Iris pigment epithelial cell (primary cell): Measurements from ENCODE around the gene DNAH3.
"Not testable (repeated sequence)": the region's sequence is repeated elsewhere in the genome, so short reads cannot be mapped to it uniquely, and the experiment has no call there.

Experiments
- DNase-seq: peaks from one replicate; pipeline ENCODE4 v3.0.0-alpha.2; 2011; ENCODE audit warnings: low read depth

The DNAH3 gene, protein sequence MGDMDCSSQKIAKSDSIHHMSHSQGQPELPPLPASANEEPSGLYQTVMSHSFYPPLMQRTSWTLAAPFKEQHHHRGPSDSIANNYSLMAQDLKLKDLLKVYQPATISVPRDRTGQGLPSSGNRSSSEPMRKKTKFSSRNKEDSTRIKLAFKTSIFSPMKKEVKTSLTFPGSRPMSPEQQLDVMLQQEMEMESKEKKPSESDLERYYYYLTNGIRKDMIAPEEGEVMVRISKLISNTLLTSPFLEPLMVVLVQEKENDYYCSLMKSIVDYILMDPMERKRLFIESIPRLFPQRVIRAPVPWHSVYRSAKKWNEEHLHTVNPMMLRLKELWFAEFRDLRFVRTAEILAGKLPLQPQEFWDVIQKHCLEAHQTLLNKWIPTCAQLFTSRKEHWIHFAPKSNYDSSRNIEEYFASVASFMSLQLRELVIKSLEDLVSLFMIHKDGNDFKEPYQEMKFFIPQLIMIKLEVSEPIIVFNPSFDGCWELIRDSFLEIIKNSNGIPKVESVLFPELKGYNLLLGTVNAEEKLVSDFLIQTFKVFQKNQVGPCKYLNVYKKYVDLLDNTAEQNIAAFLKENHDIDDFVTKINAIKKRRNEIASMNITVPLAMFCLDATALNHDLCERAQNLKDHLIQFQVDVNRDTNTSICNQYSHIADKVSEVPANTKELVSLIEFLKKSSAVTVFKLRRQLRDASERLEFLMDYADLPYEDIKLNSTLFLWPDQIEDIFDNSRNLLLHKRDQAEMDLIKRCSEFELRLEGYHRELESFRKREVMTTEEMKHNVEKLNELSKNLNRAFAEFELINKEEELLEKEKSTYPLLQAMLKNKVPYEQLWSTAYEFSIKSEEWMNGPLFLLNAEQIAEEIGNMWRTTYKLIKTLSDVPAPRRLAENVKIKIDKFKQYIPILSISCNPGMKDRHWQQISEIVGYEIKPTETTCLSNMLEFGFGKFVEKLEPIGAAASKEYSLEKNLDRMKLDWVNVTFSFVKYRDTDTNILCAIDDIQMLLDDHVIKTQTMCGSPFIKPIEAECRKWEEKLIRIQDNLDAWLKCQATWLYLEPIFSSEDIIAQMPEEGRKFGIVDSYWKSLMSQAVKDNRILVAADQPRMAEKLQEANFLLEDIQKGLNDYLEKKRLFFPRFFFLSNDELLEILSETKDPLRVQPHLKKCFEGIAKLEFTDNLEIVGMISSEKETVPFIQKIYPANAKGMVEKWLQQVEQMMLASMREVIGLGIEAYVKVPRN (N-terminal part only)

DNA sequence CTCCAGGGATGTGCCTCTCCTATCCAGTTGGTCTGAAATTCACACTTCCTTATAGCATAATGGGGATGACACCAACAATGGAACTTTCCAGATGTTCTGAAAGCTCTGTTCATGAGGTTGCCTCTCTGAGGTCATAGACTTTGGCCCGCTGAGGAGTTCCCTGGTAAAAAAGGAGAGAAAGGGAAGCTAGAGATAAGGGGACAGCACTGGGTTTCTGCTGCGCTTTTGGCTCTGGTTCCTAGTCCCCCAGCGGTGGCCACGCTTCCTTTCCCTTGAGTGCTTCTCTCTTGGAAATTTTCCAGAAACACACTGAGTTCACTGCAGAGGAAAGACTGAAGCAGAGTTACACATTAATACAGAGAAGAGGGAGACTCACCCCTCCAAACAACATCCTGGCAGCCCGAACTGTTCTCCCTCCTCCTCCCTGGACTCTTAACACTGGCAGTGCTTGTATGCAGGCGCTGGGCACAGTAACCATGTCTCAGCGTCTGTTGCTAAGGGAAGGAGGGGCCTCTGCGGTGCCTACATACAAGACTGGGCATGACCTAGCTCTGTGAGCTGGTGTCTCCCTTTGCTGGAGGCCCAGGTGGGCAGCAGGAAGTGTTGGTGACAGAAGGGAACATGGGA lies at the start of gene DNAH3:
Gene DNAH3 (minus strand): TSS at position 472 of the 627 bp plus-strand sequence. CDS start 527 bp downstream, outside the sequence.
- no peak for DNase-seq

DNA sequence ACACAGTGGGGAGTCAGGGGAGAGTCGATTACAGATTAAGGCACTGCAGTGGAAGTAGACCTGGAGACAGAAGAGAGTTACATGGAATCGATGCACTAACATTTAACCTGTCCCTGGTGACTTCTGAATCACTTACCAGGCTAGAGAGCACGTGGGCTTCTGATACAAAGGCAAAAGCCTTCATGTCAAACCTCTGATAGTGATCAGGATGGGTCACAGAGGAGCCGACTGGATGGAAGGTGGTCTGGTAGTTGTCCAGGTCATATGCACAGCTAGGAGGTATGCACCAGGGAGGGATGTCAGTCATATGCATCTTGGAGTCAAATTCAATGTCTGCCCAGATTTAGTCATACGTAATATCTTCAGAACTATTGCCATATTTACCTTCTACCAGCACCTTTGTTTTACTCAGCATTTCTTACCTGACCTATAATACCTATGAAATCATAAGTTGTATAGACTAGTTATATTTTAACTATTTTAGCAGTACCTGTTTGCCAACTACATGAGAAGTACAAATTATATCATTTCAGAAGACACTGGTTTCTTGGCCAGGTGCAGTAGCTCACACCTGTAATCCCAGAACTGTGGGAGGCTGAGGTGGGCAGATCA lies 49.1 kb upstream of the DNAH3 start:
- DNase-seq, result no peak

DNA sequence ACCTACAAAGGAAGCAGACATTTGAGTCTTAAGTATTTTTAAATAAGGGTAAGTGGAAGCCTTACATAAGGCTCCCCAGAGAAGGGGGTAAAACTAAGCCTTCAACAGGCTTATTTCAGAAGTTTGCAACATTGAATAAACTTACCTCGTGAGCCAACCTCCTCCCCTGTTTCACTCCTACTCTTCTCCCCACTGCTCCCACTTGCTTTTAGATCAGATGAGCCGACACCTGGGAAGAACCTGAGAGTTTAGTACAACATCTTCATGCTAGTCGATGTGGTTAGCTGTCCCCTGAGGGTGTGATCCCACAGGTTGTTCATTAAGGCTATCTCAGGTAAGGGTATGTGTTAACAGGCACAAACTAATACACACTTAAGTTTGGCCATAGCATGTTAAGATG lies 47.0 kb upstream of the DNAH3 start:
- no peak for DNase-seq

DNA sequence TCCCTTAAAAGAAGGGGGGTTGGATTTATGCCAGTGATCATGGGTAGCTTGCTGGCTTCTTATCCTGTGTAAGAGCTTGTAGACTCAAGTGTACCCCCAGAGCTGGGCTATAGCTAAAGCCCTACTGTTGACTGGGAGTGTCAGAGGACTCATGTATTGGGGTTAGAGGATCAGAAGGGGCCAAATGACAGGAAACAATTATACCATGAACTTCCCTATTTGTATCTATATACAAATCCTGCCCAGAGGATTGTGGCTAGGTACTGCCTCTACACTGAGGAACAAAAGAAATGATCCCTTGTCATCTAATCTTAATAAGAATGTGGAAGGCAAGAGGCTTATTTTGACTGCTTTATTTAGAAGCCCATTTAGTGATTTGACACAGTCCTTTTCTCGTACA lies 46.5 kb upstream of the DNAH3 start:
- no peak for DNase-seq

DNA sequence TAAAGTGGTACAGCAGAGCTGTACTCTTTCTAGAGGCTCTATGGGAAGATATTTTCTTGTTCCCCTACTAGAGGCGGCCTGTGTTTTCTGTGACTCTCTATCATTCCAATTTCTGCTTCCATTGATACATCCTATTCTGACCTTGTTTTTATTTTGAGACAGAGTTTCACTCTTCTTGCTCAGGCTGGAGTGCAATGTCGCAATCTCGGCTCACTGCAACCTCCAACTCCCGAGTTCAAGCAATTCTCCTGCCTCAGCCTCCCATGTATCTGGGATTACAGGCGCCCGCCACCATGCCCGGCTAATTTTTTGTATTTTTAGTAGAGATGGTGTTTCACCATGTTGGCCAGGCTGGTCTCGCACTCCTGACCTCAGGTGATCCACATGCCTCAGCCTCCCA lies 44.7 kb upstream of the DNAH3 start:
- not testable (repeated sequence) for DNase-seq

DNA sequence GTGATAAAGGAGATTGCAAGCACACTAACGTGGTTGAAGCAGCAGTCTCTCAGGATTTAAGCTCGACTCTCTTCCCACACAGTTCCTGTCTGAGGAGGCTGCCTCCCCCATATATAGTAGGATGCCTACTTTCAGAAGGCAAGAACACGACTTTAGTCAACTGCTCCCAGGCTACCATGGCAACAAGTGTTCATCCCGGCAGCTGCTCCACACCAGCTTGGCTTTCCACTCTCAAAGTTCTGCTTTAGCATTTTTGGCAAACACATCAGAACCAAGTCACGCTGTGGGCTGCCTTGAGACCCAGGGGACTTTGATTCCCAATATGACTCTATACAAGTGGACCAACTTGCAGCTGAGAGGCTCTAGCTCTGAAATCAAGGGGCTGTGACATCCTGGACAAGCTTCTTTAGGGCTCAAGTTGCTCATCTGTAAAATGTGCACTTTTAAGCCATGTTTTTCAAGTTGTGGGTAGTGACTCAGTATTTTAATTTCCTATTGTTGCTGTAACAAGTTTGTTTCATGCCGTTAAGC lies 44.2 kb upstream of the DNAH3 start:
- peak; percentile 38 for DNase-seq

DNA sequence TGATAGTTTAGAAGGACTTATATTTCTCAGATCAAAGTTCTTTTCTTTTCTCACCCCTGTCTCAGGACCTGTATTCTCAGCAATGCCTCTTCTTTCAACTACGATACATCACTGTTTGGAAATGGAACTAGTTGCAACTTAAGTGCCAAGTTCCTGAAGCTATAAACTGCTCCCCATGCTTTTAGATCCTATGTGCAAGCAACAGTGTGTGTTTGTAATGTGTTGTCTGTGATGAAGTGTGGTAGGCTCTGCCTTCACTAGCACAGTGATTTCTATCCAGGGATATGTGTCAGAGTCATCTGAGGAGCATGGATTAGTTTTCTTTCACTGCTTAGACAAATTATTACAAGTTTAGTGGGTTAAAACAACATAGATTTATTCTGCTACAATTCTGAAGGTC lies 42.3 kb upstream of the DNAH3 start:
- no peak for DNase-seq

DNA sequence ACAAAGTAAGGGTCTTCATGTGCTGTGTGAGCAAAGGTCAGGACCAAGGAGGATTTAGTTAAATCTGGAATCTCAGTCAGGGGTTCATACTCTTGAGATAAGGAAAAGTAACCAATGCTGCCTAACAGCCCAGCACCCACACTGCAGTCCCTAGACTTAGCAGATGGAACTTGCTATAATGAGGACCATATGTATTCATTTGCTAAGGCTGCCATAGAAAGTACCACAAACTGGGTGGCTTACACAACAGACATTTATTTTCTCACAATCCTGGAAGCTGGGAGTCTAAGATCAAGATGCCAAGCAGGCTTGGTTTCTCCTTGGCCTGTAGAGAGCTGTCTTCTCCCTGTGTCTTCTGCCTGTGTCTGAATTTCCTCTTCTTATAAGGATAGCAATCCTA lies 40.0 kb upstream of the DNAH3 start:
- DNase-seq, result no peak

DNA sequence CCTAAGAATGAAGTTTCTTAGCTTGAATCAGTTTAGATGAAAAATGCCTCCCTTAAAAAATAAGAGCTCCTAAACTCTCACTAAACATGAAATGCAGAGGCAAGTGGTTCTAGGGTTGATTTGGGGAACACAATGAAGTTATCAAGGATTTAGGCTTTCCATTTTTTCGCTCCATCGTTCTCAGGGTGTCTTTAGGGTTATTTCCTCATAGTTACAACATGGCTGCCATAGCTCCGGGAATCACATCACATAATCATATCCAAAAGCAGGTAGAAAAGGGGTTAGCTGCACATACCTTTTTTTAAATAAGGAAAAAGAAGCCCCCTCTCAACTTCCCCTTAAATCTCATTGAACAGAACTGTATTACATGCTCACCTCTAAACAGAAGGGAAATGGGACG lies 39.4 kb upstream of the DNAH3 start:
- no peak for DNase-seq

DNA sequence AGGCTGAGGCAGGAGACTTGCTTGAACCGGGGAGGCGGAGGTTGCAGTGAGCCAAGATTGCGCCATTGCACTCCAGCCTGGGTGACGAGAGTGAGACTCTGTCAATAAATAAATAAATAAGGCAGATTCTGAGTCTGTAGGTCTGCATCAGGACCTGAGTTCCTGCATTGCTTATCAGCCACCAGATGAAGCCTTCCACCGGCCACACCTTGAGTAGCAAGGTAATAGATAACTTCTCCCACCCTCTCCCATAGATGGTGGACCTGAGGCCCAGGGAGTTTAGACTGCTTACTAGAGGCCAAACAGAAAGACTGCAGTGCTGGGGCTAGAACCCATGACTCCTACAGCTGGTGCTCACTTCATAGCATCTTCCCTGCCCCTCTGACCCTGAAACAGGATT lies 38.7 kb upstream of the DNAH3 start:
- no peak for DNase-seq

DNA sequence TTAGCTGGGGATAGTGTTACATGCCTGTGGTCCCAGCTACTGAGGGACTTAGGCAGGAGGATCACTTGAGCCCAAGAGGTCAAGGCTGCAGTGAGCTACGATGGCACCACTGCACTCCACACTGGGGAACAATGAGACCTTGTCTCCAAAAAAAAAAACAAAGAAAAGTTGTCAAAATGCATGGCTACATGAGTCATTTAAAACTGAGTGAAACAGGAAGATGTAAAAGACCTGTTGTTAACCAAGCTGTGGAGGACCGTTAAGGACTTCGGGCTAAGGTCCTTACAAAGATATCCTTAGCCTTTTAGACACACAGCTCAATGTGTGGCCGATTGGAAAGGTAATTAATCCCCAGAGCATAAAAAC lies 35.7 kb upstream of the DNAH3 start:
- DNase-seq, result no peak

DNA sequence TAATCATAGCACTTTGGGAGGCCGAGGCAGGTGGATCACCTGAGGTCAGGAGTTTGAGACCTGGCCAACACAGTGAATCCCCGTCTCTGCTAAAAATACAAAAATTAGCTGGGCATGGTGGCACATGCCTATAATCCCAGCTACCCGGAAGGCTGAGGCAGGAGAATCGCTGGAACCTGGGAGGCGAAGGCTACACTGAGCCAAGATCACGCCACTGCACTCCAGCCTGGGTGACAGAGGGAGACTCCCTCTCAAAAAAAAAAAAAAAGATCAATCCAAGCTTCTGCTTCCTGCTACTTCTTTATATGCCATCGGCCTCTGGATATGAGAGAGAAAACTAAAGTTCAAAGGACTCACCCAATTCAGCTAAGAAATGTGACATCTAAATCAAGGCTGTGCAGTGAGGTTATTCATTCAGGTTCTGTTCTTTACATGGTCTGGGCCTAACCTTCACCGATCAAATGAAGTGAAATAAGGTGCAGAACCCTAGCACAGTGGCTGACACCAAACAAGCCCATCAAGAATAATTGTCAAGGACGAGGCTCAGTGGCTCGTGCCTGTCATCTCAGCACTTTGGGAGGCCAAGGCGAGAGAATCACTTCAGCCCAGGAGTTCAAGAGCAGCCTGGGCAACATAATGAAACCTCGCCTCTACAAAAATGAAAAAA lies 35.1 kb upstream of the DNAH3 start:
- DNase-seq, result no peak

DNA sequence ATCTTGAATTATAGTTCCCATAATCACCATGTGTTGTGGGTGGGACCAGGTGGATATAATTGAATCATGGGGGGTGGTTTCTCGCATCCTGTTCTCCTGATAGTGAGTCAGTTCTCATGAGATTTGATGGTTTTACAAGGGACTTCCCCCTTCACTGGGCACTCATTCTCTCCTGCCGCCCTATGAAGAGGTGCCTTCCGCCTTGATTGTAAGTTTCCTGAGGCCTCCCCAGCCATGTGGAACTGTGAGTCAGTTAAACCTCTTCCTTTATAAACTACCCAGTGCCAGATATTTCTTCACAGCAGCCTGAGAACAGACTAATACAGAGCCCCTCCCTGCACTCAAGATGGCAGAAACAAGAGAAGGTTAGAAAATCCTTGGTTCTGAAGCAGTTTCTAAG lies 34.2 kb upstream of the DNAH3 start:
- DNase-seq, result peak; percentile 26

DNA sequence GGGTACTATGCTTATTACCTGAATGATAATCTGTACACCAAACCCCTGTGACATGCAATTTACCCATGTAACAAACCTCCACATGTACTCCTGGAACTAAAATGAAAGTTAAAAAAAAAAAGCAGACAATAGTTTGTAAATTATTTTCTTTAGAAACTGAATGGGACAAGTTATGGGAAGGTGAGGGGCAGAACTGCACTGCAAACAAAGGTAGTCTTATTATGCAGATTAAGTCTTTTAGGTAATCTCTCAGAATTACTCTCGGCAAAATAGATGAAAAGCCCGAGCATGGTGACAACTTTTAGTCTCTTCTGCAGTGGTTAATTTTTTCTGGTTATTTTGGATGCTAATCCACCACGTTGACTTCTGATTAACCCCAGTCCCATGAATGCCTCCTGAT lies 33.3 kb upstream of the DNAH3 start:
- no peak for DNase-seq

DNA sequence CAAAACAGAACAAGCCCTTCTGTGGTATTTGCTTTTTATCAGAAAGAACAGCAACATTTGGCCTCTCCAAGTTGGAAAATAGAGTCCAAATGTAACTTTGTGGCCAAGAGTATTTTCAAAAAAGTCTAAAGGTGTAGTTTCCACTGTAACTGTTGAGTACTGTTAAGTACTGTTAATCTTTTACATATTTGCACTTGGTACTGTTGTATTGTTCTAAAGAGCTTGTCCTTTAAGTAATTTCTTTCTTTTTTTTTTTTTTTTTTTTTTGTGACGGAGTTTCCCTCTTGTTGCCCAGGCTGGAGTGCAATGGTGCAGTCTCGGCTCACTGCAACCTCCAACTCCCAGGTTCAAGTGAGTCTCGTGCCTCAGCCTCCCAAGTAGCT lies 29.3 kb upstream of the DNAH3 start:
- DNase-seq, result no peak

DNA sequence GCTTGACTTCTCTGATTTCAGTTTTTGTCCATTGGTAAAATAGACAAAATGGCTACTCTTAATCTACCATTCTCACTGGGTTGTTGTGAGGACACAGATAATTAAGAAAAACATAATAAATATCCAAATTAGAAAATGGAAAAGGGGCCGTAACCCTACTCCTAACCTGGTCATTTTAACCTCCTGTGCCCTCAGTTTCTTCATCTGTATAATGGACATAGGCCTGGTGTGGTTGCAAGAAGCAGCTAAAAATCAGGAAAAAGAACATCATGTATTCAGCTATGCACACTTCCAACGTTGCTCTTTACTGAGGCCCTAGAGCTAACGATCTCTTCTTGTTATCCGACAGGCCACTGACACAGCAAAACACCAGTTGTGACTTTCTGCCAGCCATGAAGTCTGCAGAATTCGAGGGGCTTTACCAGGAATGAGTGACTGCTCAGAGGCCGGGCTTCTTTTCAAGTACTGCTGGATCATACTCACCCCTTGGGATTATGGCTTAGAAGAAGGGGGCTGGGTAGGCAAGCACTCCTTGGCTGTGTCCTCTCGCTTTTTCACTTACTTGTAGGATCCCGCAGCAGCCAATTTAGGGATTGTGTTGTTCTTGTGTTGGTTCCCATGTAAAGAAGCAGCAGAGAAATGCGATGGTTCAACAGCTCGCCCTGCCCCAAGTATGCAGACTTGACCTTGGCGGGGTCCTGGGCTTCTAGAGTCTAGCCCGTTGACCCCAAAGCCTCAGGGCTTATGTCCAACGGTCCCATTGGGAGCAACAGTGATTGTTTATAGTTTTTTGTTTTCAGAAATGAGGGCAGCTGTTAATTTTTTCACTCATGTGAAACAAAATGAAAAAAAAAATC lies 28.7 kb upstream of the DNAH3 start:
- DNase-seq, result no peak

DNA sequence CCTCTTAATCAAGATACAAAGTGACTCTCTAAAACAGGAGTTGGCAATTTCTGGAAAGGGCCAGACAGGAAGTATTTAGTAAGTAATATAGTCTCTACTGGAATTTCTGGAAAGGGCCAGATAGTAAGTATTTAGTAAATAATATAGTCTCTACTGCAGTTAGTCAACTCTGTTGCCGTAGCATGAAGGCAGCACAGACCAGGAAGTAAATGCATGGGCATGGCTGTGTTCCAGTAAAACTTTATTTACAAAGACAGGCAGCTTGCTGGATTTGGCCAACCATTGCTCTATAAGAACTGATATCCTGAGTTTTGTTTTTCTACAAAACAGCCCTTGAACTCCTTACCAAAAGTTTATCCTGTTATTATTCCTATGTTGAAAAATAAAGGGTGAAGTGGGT lies 24.8 kb upstream of the DNAH3 start:
- DNase-seq, result no peak

DNA sequence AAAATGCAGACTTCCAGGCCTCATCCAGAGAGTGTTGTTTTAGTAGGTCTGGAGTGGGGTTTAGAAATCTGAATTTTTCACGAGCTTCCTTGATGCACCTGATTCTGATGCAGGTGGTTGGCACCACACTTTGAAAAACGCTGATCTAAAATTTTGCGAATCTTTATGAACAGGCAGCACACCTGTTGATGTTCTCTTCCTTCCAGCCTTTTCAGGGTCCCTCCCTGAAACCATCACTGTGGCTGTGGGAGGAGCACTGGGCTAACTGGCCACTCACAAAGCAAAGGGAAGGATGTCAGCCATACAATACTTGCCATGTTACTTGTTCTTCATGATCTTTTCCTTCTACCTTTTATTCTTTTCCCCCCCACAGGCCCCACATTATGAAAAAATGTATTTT lies 22.0 kb upstream of the DNAH3 start:
- DNase-seq, result no peak

DNA sequence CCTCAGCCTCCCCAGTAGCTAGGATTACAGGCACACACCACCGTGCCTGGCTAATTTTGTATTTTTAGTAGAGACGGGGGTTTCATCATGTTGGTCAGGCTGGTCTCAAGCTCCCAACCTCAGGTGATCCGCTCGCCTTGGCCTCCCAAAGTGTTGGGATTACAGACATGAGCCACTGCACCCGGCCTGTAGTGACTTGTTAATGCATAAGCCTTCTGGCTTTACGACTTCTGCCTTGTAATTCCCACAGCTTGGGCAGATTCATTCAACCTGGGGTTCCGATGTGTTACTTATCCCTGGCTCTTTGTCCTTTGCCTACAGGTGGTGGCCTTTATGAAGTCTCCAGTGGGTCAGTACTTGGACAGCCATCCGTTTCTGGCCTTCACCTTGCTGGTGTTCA lies 19.5 kb upstream of the DNAH3 start:
- not testable (repeated sequence) for DNase-seq
